Measurements from ENCODE around the gene PCDHB16.
"Not testable (repeated sequence)": the region's sequence is repeated elsewhere in the genome, so short reads cannot be mapped to it uniquely, and the experiment has no call there.

The PCDHB16 gene

GRCh38 chr5:141150993-141151325 lies 31.2 kb upstream of the PCDHB16 start:
- Histone ChIP-seq H3K4me3 (ENCODE audit: low read depth, low read length) (no peak overlapping the region), H3K27me3 (replicated peaks) (no peaks in the 10 kb centered on the region), H3K27ac (no peak overlapping the region), H3K36me3 (replicated peaks) (no peaks in the 10 kb centered on the region)
- in situ Hi-C loops (cut with HindIII; ENCODE audit: low pct_ligation_motif_present, low sequenced_read_pairs) = no loop called here
- TF ChIP-seq, protein P1, sequence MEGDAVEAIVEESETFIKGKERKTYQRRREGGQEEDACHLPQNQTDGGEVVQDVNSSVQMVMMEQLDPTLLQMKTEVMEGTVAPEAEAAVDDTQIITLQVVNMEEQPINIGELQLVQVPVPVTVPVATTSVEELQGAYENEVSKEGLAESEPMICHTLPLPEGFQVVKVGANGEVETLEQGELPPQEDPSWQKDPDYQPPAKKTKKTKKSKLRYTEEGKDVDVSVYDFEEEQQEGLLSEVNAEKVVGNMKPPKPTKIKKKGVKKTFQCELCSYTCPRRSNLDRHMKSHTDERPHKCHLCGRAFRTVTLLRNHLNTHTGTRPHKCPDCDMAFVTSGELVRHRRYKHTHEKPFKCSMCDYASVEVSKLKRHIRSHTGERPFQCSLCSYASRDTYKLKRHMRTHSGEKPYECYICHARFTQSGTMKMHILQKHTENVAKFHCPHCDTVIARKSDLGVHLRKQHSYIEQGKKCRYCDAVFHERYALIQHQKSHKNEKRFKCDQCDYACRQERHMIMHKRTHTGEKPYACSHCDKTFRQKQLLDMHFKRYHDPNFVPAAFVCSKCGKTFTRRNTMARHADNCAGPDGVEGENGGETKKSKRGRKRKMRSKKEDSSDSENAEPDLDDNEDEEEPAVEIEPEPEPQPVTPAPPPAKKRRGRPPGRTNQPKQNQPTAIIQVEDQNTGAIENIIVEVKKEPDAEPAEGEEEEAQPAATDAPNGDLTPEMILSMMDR (IDR thresholded peaks at IDR 0.05; ENCODE audit: low read depth, low read length, missing control alignments) = no peak
- no peak for DNase-seq

- H3K27ac ChIP-seq; DNase-seq; in situ Hi-C loops (cut with HindIII; ENCODE audit: low pct_ligation_motif_present, low sequenced_read_pairs); H3K4me3 ChIP-seq (ENCODE audit: low read depth, low read length); H3K36me3 ChIP-seq (replicated peaks); H3K27me3 ChIP-seq (replicated peaks): not testable (repeated sequence)
These were observed 30.6 kb upstream of the PCDHB16 start for GRCh38 chr5:141151632-141152031.

DNA sequence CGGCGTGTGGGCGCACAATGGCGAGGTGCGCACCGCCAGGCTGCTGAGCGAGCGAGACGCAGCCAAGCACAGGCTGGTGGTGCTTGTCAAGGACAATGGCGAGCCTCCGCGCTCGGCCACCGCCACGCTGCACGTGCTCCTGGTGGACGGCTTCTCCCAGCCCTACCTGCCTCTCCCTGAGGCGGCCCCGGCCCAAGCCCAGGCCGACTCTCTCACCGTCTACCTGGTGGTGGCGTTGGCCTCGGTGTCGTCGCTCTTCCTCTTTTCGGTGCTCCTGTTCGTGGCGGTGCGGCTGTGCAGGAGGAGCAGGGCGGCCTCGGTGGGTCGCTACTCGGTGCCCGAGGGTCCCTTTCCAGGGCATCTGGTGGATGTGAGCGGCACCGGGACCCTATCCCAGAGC lies 30.1 kb upstream of the PCDHB16 start:
- H3K27ac ChIP-seq; H3K36me3 ChIP-seq (replicated peaks); DNase-seq; H3K27me3 ChIP-seq (replicated peaks); H3K4me3 ChIP-seq (ENCODE audit: low read depth, low read length); in situ Hi-C loops (cut with HindIII; ENCODE audit: low pct_ligation_motif_present, low sequenced_read_pairs): not testable (repeated sequence)

DNA sequence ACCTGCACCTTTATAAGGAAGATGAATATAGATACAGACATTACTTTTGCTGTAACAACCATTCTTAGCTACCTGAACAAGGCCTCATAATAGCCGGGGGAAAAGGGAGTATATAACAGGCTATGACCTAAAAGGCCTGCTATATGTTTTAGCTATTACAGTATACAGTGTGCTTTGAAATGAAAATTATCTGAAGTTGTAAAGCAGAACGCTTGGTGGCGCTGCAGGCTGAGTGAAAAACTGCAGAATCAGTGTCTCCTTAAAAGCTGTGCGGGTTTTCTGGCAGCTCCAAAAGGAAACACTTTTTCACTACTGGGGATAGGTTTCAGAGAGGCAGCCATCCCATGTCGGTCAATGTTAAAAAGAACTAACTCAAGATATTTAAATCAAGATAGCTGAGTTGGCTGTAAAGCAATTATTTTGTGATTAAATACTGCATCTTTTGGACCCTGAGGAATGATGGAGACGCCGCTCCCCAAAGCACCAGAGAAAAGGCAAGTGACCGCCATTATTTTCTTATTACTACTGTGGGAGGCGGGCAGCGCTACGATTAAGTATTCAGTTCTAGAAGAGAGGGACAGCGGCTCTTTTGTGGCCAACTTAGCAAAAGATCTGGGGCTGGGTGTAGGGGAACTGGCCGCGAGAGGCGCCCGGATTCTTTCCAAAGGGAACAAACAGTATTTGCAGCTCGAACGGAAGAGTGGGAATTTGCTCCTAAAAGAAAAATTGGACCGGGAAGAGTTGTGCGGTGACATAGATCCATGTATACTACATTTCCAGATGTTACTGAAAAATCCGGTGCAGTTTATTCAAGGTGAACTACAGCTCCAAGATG lies 26.4 kb upstream of the PCDHB16 start:
- Histone ChIP-seq H3K36me3 (replicated peaks) (no peaks in the 10 kb centered on the region), H3K27me3 (replicated peaks) (no peaks in the 10 kb centered on the region), H3K27ac (no peak overlapping the region), H3K4me3 (ENCODE audit: low read depth, low read length) (no peak overlapping the region)
- TF ChIP-seq, protein P1 (IDR thresholded peaks at IDR 0.05; ENCODE audit: low read depth, low read length, missing control alignments) = no peak
- in situ Hi-C loops (cut with HindIII; ENCODE audit: low pct_ligation_motif_present, low sequenced_read_pairs) = no loop called here
- DNase-seq = no peak

- H3K4me3 ChIP-seq (ENCODE audit: low read depth, low read length); H3K36me3 ChIP-seq (replicated peaks); H3K27ac ChIP-seq; H3K27me3 ChIP-seq (replicated peaks); DNase-seq; in situ Hi-C loops (cut with HindIII; ENCODE audit: low pct_ligation_motif_present, low sequenced_read_pairs): not testable (repeated sequence)
These were observed 24.8 kb upstream of the PCDHB16 start for GRCh38 chr5:141157356-141157755.

GRCh38 chr5:141157901-141158300 lies 24.3 kb upstream of the PCDHB16 start:
- H3K4me3 ChIP-seq (ENCODE audit: low read depth, low read length); in situ Hi-C loops (cut with HindIII; ENCODE audit: low pct_ligation_motif_present, low sequenced_read_pairs); H3K27me3 ChIP-seq (replicated peaks); H3K27ac ChIP-seq; DNase-seq; H3K36me3 ChIP-seq (replicated peaks): not testable (repeated sequence)

- Histone ChIP-seq H3K36me3 (replicated peaks) (no peaks in the 10 kb centered on the region), H3K4me3 (ENCODE audit: low read depth, low read length) (no peak within 1 kb of the TSS), H3K27ac (no peak within 1 kb of the TSS), H3K27me3 (replicated peaks) (no peaks in the 10 kb centered on the region)
- no peak for DNase-seq
- in situ Hi-C loops (cut with HindIII; ENCODE audit: low pct_ligation_motif_present, low sequenced_read_pairs) = no loop called here
- TF ChIP-seq, protein P1 (IDR thresholded peaks at IDR 0.05; ENCODE audit: low read depth, low read length, missing control alignments) = peak; percentile 46
These were observed 9.6 kb upstream of the PCDHB16 start, which contains the start of gene PCDHB7 for GRCh38 chr5:141172381-141173204. TSS of gene PCDHB7 (plus strand) at chr5:141172644. CDS start at chr5:141172836, 192 bp downstream.

DNA sequence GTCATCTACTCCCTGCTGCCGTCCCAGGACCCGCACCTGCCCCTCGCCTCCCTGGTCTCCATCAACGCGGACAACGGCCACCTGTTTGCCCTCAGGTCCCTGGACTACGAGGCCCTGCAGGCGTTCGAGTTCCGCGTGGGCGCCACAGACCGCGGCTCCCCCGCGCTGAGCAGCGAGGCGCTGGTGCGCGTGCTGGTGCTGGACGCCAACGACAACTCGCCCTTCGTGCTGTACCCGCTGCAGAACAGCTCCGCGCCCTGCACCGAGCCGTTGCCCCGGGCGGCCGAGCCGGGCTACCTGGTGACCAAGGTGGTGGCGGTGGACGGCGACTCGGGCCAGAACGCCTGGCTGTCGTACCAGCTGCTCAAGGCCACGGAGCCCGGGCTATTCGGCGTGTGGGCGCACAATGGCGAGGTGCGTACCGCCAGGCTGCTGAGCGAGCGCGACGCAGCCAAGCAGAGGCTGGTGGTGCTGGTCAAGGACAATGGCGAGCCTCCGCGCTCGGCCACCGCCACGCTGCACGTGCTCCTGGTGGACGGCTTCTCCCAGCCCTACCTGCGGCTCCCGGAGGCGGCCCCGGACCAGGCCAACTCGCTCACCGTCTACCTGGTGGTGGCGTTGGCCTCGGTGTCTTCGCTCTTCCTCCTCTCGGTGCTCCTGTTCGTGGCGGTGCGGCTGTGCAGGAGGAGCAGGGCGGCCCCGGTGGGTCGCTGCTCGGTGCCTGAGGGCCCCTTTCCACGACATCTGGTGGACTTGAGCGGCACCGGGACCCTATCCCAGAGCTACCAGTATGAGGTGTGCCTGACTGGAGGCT lies 7.7 kb upstream of the PCDHB16 start:
- H3K27me3 ChIP-seq (replicated peaks); H3K27ac ChIP-seq; H3K36me3 ChIP-seq (replicated peaks); H3K4me3 ChIP-seq (ENCODE audit: low read depth, low read length); DNase-seq; in situ Hi-C loops (cut with HindIII; ENCODE audit: low pct_ligation_motif_present, low sequenced_read_pairs): not testable (repeated sequence)

Measured in brain microvascular endothelial cell (primary cell).